Measurements from ENCODE around the gene HSPA1B. TPM values are rescaled to one million over a fixed set of nuclear protein-coding genes. Genes with fewer than 3 reads are reported as not detected.
"Not testable (repeated sequence)": the region's sequence is repeated elsewhere in the genome, so short reads cannot be mapped to it uniquely, and the experiment has no call there.

The HSPA1B gene
- total RNA-seq, 2 experiments from 2014 or later = 49.0 to 55.7 TPM

- Mint-ChIP-seq H3K4me1 (peaks cover 20% of the 10 kb centered on the region), H3K9me3 (no peaks in the 10 kb centered on the region), H3K27me3 (no peaks in the 10 kb centered on the region), H3K36me3 (peaks cover 20% of the 10 kb centered on the region), H3K4me3 (peak within 1 kb of the TSS; percentile 99), H3K27ac (peak within 1 kb of the TSS; percentile 94)
- POLR2A ChIA-PET = interaction anchor here (0.6 to 4.0 kb wide), 32 partner anchors 8 to 1165 kb away, joined by 3 to 66 read pairs (median 4); partner anchors contain the start of genes ABHD16A, C6orf47, CLIC1 and DDAH2
- ATAC-seq (ENCODE audit: low read depth) (peak; percentile 96), DNase-seq (peak; percentile 98)
Measured at GRCh38 chr6:31806470-31807272, 20.9 kb upstream of the HSPA1B start, which contains the start of gene LSM2. TSS of gene LSM2 (minus strand) at chr6:31806966. CDS start at chr6:31806757, 209 bp downstream.

- not testable (repeated sequence) for H3K9me3 Mint-ChIP-seq; DNase-seq; ATAC-seq (ENCODE audit: low read depth); H3K27me3 Mint-ChIP-seq; H3K4me3 Mint-ChIP-seq; H3K27ac Mint-ChIP-seq
- POLR2A ChIA-PET = interaction anchor here (0.8 to 4.0 kb wide), 2 partner anchors 11 kb away, joined by 8 to 66 read pairs; partner anchors contain the start of gene VARS1
- H3K4me1 Mint-ChIP-seq = peaks cover 18% of the 10 kb centered on the region
- H3K36me3 Mint-ChIP-seq = peaks cover 13% of the 10 kb centered on the region
Measured at GRCh38 chr6:31808599-31808998, 18.9 kb upstream of the HSPA1B start.

GRCh38 chr6:31811645-31812044 lies 15.9 kb upstream of the HSPA1B start:
- H3K27ac Mint-ChIP-seq = no peak overlapping the region
- DNase-seq (no peak), ATAC-seq (ENCODE audit: low read depth) (no peak)
- H3K9me3 Mint-ChIP-seq = no peaks in the 10 kb centered on the region
- H3K4me3 Mint-ChIP-seq = no peak overlapping the region
- POLR2A ChIA-PET = interaction anchor here (0.7 kb wide), 1 partner anchor 16 kb away, joined by 3 read pairs; the partner anchor contains the start of gene VARS1
- H3K27me3 Mint-ChIP-seq = no peaks in the 10 kb centered on the region
- peaks cover 12% of the 10 kb centered on the region for H3K4me1 Mint-ChIP-seq
- H3K36me3 Mint-ChIP-seq = peaks cover 13% of the 10 kb centered on the region

- Mint-ChIP-seq H3K27ac (no peak overlapping the region), H3K4me1 (peaks cover 15% of the 10 kb centered on the region), H3K4me3 (peak overlapping the region; percentile 81), H3K36me3 (peaks cover 11% of the 10 kb centered on the region), H3K9me3 (no peaks in the 10 kb centered on the region), H3K27me3 (no peaks in the 10 kb centered on the region)
- no peak for ATAC-seq (ENCODE audit: low read depth)
- no peak for DNase-seq
- POLR2A ChIA-PET = interaction anchor here (1.1 to 3.3 kb wide), 4 partner anchors 9 to 75 kb away, joined by 4 to 33 read pairs (median 7); partner anchors contain the start of genes CLIC1, MSH5 and VARS1
Measured at GRCh38 chr6:31813465-31813849, 14.1 kb upstream of the HSPA1B start.

- no peaks in the 10 kb centered on the region for H3K27me3 Mint-ChIP-seq
- H3K27ac Mint-ChIP-seq = peak overlapping the region; percentile 87
- peak; percentile 49 for ATAC-seq (ENCODE audit: low read depth)
- H3K4me3 Mint-ChIP-seq = peak overlapping the region; percentile 94
- H3K9me3 Mint-ChIP-seq = no peaks in the 10 kb centered on the region
- POLR2A ChIA-PET = interaction anchor here (0.8 to 3.3 kb wide), 13 partner anchors 8 to 1032 kb away, joined by 3 to 33 read pairs (median 6); partner anchors contain the start of genes ABHD16A, CLIC1, HSPA1B and LSM2
- peaks cover 8% of the 10 kb centered on the region for H3K36me3 Mint-ChIP-seq
- H3K4me1 Mint-ChIP-seq = peaks cover 15% of the 10 kb centered on the region
- DNase-seq = peak; percentile 62
Measured at GRCh38 chr6:31814677-31815024, 12.9 kb upstream of the HSPA1B start.

- Mint-ChIP-seq H3K27me3 (no peaks in the 10 kb centered on the region), H3K9me3 (no peaks in the 10 kb centered on the region), H3K4me3 (peak within 1 kb of the TSS; percentile 94), H3K36me3 (peaks cover 7% of the 10 kb centered on the region), H3K4me1 (peaks cover 19% of the 10 kb centered on the region), H3K27ac (peak within 1 kb of the TSS; percentile 87)
- DNase-seq (peak; percentile 74), ATAC-seq (ENCODE audit: low read depth) (peak; percentile 40)
- POLR2A ChIA-PET = interaction anchor here (0.6 to 3.3 kb wide), 14 partner anchors 9 to 1031 kb away, joined by 3 to 33 read pairs (median 3); partner anchors contain the start of genes ABHD16A, CLIC1, FKBPL and HSPA1B
Measured at GRCh38 chr6:31815025-31815838, 12.3 kb upstream of the HSPA1B start, which contains the start of the genes HSPA1A and HSPA1L. TSS of gene HSPA1A (plus strand) at chr6:31815543. CDS start at chr6:31815757, 214 bp downstream. TSS of gene HSPA1L (minus strand) at chr6:31815283. CDS start at chr6:31811972, 3,311 bp downstream.

- H3K36me3 Mint-ChIP-seq, H3K27me3 Mint-ChIP-seq, H3K9me3 Mint-ChIP-seq: not testable (repeated sequence)
- POLR2A ChIA-PET = interaction anchor here (0.6 to 2.0 kb wide), 10 partner anchors 9 to 156 kb away, joined by 3 to 8 read pairs (median 4); partner anchors contain the start of genes C6orf47, CLIC1, DDAH2 and HSPA1B
- peak; percentile 63 for DNase-seq
- Mint-ChIP-seq H3K27ac (peak overlapping the region; percentile 91), H3K4me3 (peak overlapping the region; percentile 91), H3K4me1 (peaks cover 25% of the 10 kb centered on the region)
- peak; percentile 37 for ATAC-seq (ENCODE audit: low read depth)
Measured at GRCh38 chr6:31817133-31817928, 10.2 kb upstream of the HSPA1B start.

GRCh38 chr6:31817929-31818511 lies 9.5 kb upstream of the HSPA1B start:
- Mint-ChIP-seq H3K27ac (peak overlapping the region; percentile 91), H3K4me1 (peaks cover 30% of the 10 kb centered on the region), H3K4me3 (peak overlapping the region; percentile 91)
- not testable (repeated sequence) for ATAC-seq (ENCODE audit: low read depth); DNase-seq; H3K9me3 Mint-ChIP-seq; H3K27me3 Mint-ChIP-seq; H3K36me3 Mint-ChIP-seq
- POLR2A ChIA-PET = interaction anchor here (0.6 to 2.0 kb wide), 10 partner anchors 9 to 157 kb away, joined by 3 to 8 read pairs (median 4); partner anchors contain the start of genes C6orf47, CLIC1, DDAH2 and HSPA1B

- Mint-ChIP-seq H3K9me3 (no peaks in the 10 kb centered on the region), H3K27me3 (no peaks in the 10 kb centered on the region), H3K4me3 (peak overlapping the region; percentile 18), H3K27ac (peak overlapping the region; percentile 62), H3K36me3 (peaks cover 2% of the 10 kb centered on the region), H3K4me1 (peaks cover 24% of the 10 kb centered on the region)
- ATAC-seq (ENCODE audit: low read depth) = no peak
- no peak for DNase-seq
- POLR2A ChIA-PET = interaction anchor here (0.6 to 1.9 kb wide), 7 partner anchors 12 to 166 kb away, joined by 3 to 11 read pairs (median 5); partner anchors contain the start of gene VARS1
Measured at GRCh38 chr6:31819871-31820299, 7.7 kb upstream of the HSPA1B start.

GRCh38 chr6:31820399-31820798 lies 7.1 kb upstream of the HSPA1B start:
- not testable (repeated sequence) for ATAC-seq (ENCODE audit: low read depth); H3K27me3 Mint-ChIP-seq; H3K36me3 Mint-ChIP-seq; DNase-seq; H3K9me3 Mint-ChIP-seq; H3K27ac Mint-ChIP-seq
- POLR2A ChIA-PET = interaction anchor here (0.6 to 1.9 kb wide), 5 partner anchors 12 to 177 kb away, joined by 3 to 11 read pairs (median 8); partner anchors contain the start of gene VARS1
- Mint-ChIP-seq H3K4me1 (peaks cover 27% of the 10 kb centered on the region), H3K4me3 (peak overlapping the region; percentile 99)

GRCh38 chr6:31821301-31822035 lies 6.1 kb upstream of the HSPA1B start:
- POLR2A ChIA-PET = interaction anchor here (0.6 to 3.0 kb wide), 5 partner anchors 15 to 83 kb away, joined by 3 to 13 read pairs (median 4); partner anchors contain the start of genes LSM2 and MSH5
- no peaks in the 10 kb centered on the region for H3K9me3 Mint-ChIP-seq
- H3K4me1 Mint-ChIP-seq = peaks cover 35% of the 10 kb centered on the region
- H3K4me3 Mint-ChIP-seq = peak overlapping the region; percentile 99
- H3K36me3 Mint-ChIP-seq = peaks cover 2% of the 10 kb centered on the region
- ATAC-seq (ENCODE audit: low read depth) = peak; percentile 31
- H3K27ac Mint-ChIP-seq = peak overlapping the region; percentile 96
- DNase-seq = peak; percentile 67
- no peaks in the 10 kb centered on the region for H3K27me3 Mint-ChIP-seq

Measured in activated naive CD8-positive, alpha-beta T cell treated with anti-CD3 and anti-CD28 coated beads, Interleukin-2, amount 10 ng/mL, durations not matched to agents 7 days and 5 days (primary cell).